NCI-H510A treated with DMSO at 0.1 percent for 48 hours (cell line): ENCODE data around the gene RAB41.
"Not testable (repeated sequence)": the region's sequence is repeated elsewhere in the genome, so short reads cannot be mapped to it uniquely, and the experiment has no call there.

Experiments used
- DNase-seq: peaks from one replicate; lab custom pipeline; 2025; lab: John Stamatoyannopoulos, UW

Gene RAB41

GRCh38 chrX:70289793-70290770 is 8.1 kb downstream of the RAB41 start, which contains the start of the genes KIF4A and PDZD11:
Gene KIF4A (plus strand): TSS chrX:70290104. CDS start chrX:70290459, 355 bp downstream.
Gene PDZD11 (minus strand): TSS chrX:70289927. CDS start chrX:70289341, 586 bp downstream.
- peak; percentile 56 for DNase-seq

- no peak for DNase-seq
These were observed 10.8 kb downstream of the RAB41 start for GRCh38 chrX:70292788-70293187.

DNA sequence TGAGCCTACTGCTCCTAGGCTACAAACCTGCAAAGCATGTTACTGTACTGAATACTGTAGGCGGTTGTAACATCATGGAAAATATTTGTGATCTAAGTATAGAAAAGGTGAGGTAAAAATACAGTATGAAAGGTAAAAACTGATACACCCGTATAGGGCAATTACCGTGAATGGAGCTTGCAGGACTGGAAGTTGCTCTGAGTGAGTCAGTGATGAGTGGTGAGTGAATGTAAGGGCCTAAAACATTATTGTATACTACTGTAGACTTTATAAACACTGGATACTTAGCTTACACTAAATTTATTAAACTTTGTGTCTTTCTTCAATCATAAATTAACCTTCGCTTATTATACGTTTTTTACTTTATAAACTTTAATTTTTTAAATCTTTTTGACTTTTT is 11.6 kb downstream of the RAB41 start:
- DNase-seq: no peak

DNA sequence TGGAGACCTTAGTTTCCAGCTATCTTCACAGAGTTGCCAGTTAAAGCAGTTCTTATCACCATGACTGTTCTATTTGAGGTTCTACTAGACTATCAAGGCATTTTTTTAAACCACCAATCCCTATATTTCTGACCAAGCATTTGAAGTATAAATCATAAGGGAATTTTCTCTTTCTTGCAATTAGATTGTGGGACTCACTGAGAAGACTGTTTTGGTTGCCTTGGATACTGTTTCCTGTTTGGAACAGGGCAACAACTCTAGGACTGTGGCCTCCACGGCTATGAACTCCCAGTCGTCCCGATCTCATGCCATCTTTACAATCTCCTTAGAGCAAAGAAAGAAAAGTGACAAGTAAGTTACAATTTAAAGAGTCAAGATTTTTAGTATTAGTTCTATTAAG is 19.7 kb downstream of the RAB41 start:
- no peak for DNase-seq

- DNase-seq: no peak
These were observed 31.5 kb downstream of the RAB41 start for GRCh38 chrX:70313503-70313902.

GRCh38 chrX:70322784-70323183 is 40.8 kb downstream of the RAB41 start:
- DNase-seq: no peak

GRCh38 chrX:70323628-70324027 is 41.7 kb downstream of the RAB41 start:
- DNase-seq: not testable (repeated sequence)

DNA sequence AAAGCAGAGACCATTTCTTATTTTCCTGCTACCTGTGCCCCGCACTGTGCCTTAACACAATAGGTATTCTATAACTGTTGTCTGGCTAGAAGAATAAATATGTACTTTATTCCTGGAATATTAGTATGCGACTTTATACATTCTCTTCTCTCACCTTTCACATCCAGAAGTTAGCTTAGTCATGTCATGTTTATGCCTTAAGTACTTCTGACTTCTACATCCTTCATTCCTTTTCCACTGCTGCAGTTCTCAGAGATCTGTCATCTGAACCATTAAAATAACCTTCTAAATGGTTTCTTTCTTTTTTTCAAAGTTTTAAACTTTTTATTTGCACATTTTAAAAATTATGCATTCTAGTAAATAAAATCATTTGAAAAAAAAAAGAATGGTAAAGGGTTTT is 42.4 kb downstream of the RAB41 start:
- DNase-seq: no peak

- no peak for DNase-seq
These were observed 49.2 kb downstream of the RAB41 start for GRCh38 chrX:70331161-70331560.

GRCh38 chrX:70332600-70332999 is 50.6 kb downstream of the RAB41 start:
- DNase-seq: no peak
